Calu3 (cell line): ENCODE data around the gene DOCK1. TPM values are rescaled to one million over a fixed set of nuclear protein-coding genes. Genes with fewer than 3 reads are reported as not detected.

Experiments used
- BruUV-seq: library from RNA; stranded (reverse); fragments of 400-500 nt; replicated peaks from 2 replicates; lab custom pipeline; 2021; lab: Mats Ljungman, UMichigan
- CTCF ChIA-PET: fragments of 300-600 bp; sonication (Branson Sonifier 250); formaldehyde crosslinking; loops from one replicate; lab custom pipeline; 2022; ENCODE audit warnings: antibody characterized with exemption; lab: Charles Lee
- DNase-seq: peaks from one replicate; pipeline ENCODE4 v3.0.0; 2022
- H3K27ac Mint-ChIP-seq: one replicate; pipeline ENCODE4 v1.8.0; 2022; ENCODE audit warnings: mixed read lengths; ENCODE audit not compliant: unreplicated experiment
- H3K27me3 Mint-ChIP-seq: one replicate; pipeline ENCODE4 v1.8.0; 2022; ENCODE audit warnings: mixed read lengths; ENCODE audit not compliant: unreplicated experiment
- H3K36me3 Mint-ChIP-seq: one replicate; pipeline ENCODE4 v1.8.0; 2022; ENCODE audit warnings: mild to moderate bottlenecking, moderate library complexity, mixed read lengths; ENCODE audit not compliant: insufficient read depth, unreplicated experiment
- H3K4me1 Mint-ChIP-seq: one replicate; pipeline ENCODE4 v1.8.0; 2022; ENCODE audit warnings: mild to moderate bottlenecking, low read depth, mixed read lengths; ENCODE audit not compliant: unreplicated experiment
- H3K4me3 Mint-ChIP-seq: one replicate; pipeline ENCODE4 v1.8.0; 2022; ENCODE audit warnings: mild to moderate bottlenecking, low read depth, moderate library complexity, mixed read lengths; ENCODE audit not compliant: unreplicated experiment
- H3K9me3 Mint-ChIP-seq: one replicate; pipeline ENCODE4 v1.8.0; 2022; ENCODE audit warnings: low read depth, mixed read lengths; ENCODE audit not compliant: unreplicated experiment
- intact Hi-C: fragments of 100-400 bp; cut with micrococcal nuclease; formaldehyde crosslinking; loops from one replicate; pipeline ENCODE4 v1.10.0; 2022; ENCODE audit not compliant: unreplicated experiment
- total RNA-seq: library from RNA; stranded (reverse); gene quantifications from 2 replicates; pipeline ENCODE4 v1.2.3, GENCODE V29; 2022
- TF ChIP-seq, protein P1 (sequence below): fragments of 200-600 bp; IDR thresholded peaks from one replicate; pipeline ENCODE4 v1.8.0; 2022; ENCODE audit warnings: antibody characterized with exemption; ENCODE audit not compliant: unreplicated experiment

DOCK1 gene
- total RNA-seq, 1 experiment from 2014 or later, result 34.2 TPM

DNA sequence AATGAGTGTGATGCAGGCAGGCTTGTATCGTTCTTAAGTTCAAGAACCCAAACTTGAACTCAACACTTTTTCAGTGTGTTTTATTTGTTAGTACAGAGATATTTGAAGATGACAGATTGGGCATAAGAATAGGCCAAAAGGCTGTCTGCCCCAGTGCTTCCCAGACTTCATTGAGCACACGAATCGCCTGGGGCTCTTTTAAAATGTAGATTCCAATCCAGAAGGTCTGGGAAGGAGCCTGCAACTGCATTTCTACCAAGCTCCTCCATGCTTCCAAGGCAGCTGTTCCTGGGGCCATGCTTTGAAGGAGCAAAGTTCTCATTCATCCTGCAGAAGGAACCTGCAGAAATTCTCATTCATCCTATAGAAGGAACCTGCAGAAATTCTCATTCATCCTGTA, 405.7 kb downstream of the DOCK1 start:
- BruUV-seq, result no TSS peak
- DNase-seq, result no peak
- Mint-ChIP-seq H3K4me1 (no peaks in the 10 kb centered on the region), H3K9me3 (no peaks in the 10 kb centered on the region), H3K36me3 (no peaks in the 10 kb centered on the region), H3K27me3 (no peaks in the 10 kb centered on the region), H3K27ac (no peak overlapping the region), H3K4me3 (no peak overlapping the region)
- TF ChIP-seq, protein P1, sequence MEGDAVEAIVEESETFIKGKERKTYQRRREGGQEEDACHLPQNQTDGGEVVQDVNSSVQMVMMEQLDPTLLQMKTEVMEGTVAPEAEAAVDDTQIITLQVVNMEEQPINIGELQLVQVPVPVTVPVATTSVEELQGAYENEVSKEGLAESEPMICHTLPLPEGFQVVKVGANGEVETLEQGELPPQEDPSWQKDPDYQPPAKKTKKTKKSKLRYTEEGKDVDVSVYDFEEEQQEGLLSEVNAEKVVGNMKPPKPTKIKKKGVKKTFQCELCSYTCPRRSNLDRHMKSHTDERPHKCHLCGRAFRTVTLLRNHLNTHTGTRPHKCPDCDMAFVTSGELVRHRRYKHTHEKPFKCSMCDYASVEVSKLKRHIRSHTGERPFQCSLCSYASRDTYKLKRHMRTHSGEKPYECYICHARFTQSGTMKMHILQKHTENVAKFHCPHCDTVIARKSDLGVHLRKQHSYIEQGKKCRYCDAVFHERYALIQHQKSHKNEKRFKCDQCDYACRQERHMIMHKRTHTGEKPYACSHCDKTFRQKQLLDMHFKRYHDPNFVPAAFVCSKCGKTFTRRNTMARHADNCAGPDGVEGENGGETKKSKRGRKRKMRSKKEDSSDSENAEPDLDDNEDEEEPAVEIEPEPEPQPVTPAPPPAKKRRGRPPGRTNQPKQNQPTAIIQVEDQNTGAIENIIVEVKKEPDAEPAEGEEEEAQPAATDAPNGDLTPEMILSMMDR, result no peak
- intact Hi-C loops, result no loop called here
- CTCF ChIA-PET, result no interaction called here

- no TSS peak for BruUV-seq
- Mint-ChIP-seq H3K27ac (no peak overlapping the region), H3K36me3 (no peaks in the 10 kb centered on the region), H3K4me3 (no peak overlapping the region), H3K9me3 (no peaks in the 10 kb centered on the region), H3K4me1 (no peaks in the 10 kb centered on the region), H3K27me3 (no peaks in the 10 kb centered on the region)
- CTCF ChIA-PET, result no interaction called here
- intact Hi-C loops, result no loop called here
- TF ChIP-seq, protein P1, result no peak
- no peak for DNase-seq
These were observed 408.9 kb downstream of the DOCK1 start for GRCh38 chr10:127313996-127314700.

DNA sequence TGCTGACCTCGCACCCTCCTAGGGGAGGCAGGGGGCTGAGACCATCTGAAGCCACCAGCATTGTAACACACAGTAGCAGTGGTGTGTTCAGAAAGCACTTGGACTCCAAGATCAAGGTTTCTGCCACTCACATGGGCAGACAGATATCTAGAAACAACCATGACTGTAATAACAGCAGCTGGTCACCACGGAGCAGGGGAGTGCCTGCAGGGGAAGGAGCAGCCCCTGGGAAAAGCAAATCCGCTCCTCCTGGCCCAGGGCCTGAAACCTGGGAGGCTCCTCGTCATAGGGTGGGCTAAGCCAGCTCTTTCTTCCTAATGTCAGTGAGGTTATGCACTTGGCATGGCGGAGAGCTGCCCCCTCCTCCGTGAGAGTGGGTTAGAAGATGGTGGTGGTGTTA, 409.6 kb downstream of the DOCK1 start:
- no peak for DNase-seq
- BruUV-seq, result no TSS peak
- intact Hi-C loops, result no loop called here
- no peaks in the 10 kb centered on the region for H3K4me1 Mint-ChIP-seq
- H3K36me3 Mint-ChIP-seq, result no peaks in the 10 kb centered on the region
- H3K4me3 Mint-ChIP-seq, result no peak overlapping the region
- TF ChIP-seq, protein P1, result no peak
- CTCF ChIA-PET, result no interaction called here
- H3K9me3 Mint-ChIP-seq, result no peaks in the 10 kb centered on the region
- no peaks in the 10 kb centered on the region for H3K27me3 Mint-ChIP-seq
- no peak overlapping the region for H3K27ac Mint-ChIP-seq

DNA sequence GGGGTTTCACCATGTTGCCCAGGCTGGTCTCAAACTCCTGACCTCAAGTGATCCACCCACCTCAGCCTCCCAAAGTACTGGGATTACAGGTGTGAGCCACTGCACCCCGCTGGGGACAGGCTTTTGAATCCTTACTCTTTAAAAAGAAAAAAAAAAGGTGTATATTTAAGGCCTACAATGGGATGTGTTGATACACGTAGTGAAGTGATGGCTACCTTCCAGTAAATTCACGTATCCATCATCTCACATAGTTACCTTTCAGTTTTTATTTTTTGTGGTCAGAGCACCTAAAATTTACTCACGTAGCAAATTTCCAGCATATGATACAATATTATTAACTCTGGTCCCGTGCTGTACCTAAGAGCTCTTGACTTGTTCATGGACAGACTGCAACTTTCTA, 410.7 kb downstream of the DOCK1 start:
- no peaks in the 10 kb centered on the region for H3K9me3 Mint-ChIP-seq
- H3K4me1 Mint-ChIP-seq, result no peaks in the 10 kb centered on the region
- DNase-seq, result no peak
- intact Hi-C loops, result no loop called here
- TF ChIP-seq, protein P1, result no peak
- H3K36me3 Mint-ChIP-seq, result no peaks in the 10 kb centered on the region
- no peaks in the 10 kb centered on the region for H3K27me3 Mint-ChIP-seq
- CTCF ChIA-PET, result no interaction called here
- no peak overlapping the region for H3K4me3 Mint-ChIP-seq
- H3K27ac Mint-ChIP-seq, result no peak overlapping the region
- BruUV-seq, result no TSS peak
